ENCODE results near the gene SULT6B1.

DNA sequence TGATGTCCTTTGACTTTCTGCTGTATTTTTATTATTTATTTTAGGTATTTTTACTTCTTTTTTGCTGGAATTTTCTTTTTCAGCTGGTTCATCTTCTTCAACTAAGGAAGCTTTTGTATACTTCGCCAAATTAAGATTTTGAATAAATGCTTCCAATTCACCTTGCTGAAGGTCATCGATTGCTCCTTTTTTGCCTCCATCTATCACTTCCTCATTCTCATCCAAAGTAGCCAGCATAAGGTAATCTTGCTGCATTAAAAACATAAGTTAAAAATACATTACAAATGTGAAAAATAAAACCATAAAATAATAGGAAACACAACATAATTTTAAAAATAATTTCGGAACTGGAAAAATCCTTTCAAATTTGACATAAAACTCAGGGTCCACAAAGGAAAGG is 40.3 kb upstream of the SULT6B1 start:
- TF ChIP-seq CTCF (IDR thresholded peaks at IDR 0.05) (no peak), POLR2A (IDR thresholded peaks at IDR 0.05) (no peak)

All from transverse colon (tissue), 3 donors.